ENCODE data around the gene ZNF232.
"Not testable (repeated sequence)": the region's sequence is repeated elsewhere in the genome, so short reads cannot be mapped to it uniquely, and the experiment has no call there.

Gene ZNF232

DNA sequence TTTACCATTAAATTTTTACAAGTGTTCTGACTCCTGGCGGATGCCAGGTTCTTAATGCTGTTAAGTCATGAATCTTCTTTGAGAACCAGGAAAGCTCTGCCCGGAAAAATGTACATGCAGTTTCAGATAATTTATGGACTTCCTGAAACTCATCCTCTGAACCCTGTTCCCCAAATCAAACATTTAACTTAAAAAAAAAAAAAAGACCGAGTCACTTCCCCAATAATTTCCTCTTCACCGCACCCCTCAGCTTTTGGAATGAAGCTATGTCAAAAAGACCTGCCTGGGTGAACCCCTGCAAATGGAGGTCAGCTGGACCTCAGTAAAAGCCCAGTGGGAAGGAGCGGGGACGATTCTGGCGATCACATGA, 15.0 kb downstream of the ZNF232 start:
- Histone ChIP-seq H3K4me3 (peak overlapping the region; percentile 31; the same call in 1 of the 2 replicates), H3K9ac (no peak overlapping the region)

DNA sequence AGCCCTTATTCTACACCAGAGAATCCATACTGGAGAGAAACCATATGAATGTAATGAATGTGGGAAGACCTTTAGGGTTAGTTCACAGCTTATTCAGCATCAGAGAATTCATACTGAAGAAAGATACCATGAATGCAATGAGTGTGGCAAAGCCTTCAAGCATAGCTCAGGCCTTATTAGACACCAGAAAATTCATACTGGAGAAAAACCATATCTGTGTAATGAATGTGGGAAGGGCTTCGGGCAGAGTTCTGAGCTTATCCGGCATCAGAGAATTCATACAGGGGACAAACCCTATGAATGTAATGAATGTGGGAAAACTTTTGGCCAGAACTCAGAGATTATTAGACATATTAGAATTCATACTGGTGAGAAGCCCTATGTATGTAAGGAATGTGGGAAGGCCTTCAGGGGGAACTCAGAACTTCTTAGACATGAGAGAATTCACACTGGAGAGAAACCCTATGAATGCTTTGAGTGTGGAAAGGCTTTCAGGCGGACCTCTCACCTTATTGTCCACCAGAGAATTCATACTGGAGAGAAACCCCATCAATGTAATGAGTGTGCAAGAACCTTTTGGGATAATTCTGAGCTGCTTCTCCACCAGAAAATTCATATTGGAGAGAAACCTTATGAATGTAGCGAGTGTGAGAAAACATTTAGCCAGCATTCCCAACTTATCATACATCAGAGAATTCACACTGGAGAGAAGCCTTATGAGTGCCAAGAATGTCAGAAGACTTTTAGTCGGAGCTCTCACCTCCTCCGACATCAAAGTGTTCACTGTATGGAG, 19.3 kb downstream of the ZNF232 start:
- no peaks in the 10 kb centered on the region for H3K27me3 ChIP-seq
- no peak overlapping the region for H3K9ac ChIP-seq
- peaks cover 100% of the 10 kb centered on the region for H3K9me3 ChIP-seq
- no peak overlapping the region for H3K27ac ChIP-seq
- H3K36me3 ChIP-seq: peaks cover 88% of the 10 kb centered on the region
- no peaks in the 10 kb centered on the region for H4K20me1 ChIP-seq
- no peak overlapping the region for H3K4me2 ChIP-seq
- peak overlapping the region; percentile 23; the same call in 1 of the 2 replicates for H3K4me3 ChIP-seq
- TF ChIP-seq Cebpa-rat (IDR thresholded peaks at IDR 0.05): no peak
- H3K4me1 ChIP-seq: no peaks in the 10 kb centered on the region

More for the DNA sequence above, 15.0 kb downstream of the ZNF232 start:
- no peaks in the 10 kb centered on the region for H4K20me1 ChIP-seq
- H3K36me3 ChIP-seq: peaks cover 50% of the 10 kb centered on the region
- 0 out of 2 replicates have a peak, but pooled peaks cover 7% of the 10 kb centered on the region for H3K4me1 ChIP-seq
- H3K27me3 ChIP-seq: no peaks in the 10 kb centered on the region
- peaks cover 78% of the 10 kb centered on the region for H3K9me3 ChIP-seq
- no peak overlapping the region for H3K27ac ChIP-seq
- TF ChIP-seq Cebpa-rat (IDR thresholded peaks at IDR 0.05): no peak
- H3K4me2 ChIP-seq: no peak overlapping the region

DNA sequence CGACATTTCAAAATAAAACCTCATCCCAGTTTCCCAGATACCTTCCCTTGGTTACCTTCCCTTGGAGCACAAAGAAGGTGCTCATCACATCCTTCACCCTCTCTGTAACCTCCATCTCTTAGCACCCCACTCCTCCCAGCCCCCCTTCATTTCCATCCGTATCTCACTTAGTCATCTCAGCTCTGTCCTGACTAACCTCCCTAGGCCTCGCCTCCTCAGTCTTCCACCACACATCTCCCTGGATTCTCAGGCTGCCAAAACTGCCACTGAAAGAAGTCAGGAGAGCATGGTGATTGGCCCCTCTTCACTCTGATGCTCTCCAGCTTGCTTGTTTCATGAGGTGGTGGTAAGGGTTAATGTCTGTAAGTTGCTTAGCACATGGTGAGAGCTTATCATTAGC, 31.1 kb downstream of the ZNF232 start:
- H4K20me1 ChIP-seq: no peaks in the 10 kb centered on the region
- peaks cover 30% of the 10 kb centered on the region for H3K36me3 ChIP-seq
- no peak for TF ChIP-seq Cebpa-rat (IDR thresholded peaks at IDR 0.05)
- no peak overlapping the region for H3K9ac ChIP-seq
- H3K9me3 ChIP-seq: peaks cover 48% of the 10 kb centered on the region
- H3K4me3 ChIP-seq: no peak overlapping the region
- no peak overlapping the region for H3K4me2 ChIP-seq
- no peak overlapping the region for H3K27ac ChIP-seq
- H3K27me3 ChIP-seq: no peaks in the 10 kb centered on the region
- peaks cover 24% of the 10 kb centered on the region for H3K4me1 ChIP-seq

DNA sequence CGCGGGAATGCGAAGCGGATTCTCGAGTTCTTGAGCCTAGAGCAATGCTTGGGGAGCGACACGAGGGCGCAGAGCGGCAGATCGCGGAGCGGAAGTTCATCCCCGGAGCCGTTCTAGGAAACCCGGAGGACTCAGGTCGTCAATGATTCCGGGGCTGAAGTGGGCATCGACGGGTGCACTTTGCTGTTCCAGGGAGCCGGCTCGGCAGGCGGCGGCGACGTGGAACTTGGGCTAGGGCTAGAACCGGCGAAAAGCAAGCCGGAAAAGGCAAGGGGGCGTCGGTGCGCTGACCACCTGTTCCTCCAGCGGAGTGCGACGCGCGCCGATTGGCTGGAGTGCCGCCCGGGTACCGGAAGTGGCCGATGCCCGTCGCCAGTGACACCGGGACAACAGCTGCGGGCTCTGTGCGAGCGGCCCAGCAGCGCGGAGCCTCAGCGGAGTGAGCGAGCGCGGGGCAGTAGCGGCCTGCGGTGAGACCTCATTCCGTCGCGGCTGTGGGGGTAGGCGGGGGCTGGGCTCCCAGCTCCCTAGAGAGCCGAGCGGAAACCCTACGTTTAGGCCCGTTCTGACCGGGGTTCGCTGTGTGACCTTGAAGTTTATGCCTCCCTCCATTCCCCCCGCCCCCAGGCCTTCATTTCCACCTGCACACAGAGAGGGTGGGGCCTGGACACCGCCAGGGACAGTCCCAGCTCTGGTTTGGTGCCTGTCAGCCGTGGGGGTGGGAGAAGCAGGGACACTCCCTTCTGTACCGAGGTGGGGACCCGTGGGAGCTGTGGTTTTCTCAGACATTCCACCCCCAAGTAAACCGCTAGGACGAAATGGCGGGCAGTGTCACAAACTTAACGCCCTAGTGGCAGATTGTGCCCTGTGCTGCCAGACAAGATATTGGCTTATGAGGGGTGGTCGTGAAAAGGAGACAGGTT, 33.3 kb downstream of the ZNF232 start, which contains the start of gene ZFP3:
Gene ZFP3 (plus strand): TSS at position 362 of the 923 bp plus-strand sequence. CDS start 13,038 bp downstream, outside the sequence.
- peak within 1 kb of the TSS; percentile 92 for H3K4me2 ChIP-seq
- H3K9me3 ChIP-seq: peaks cover 27% of the 10 kb centered on the region
- H3K36me3 ChIP-seq: peaks cover 17% of the 10 kb centered on the region
- no peak for TF ChIP-seq Cebpa-rat (IDR thresholded peaks at IDR 0.05)
- peak within 1 kb of the TSS; percentile 73 for H3K4me3 ChIP-seq
- H3K9ac ChIP-seq: peak within 1 kb of the TSS; percentile 74
- peak within 1 kb of the TSS; percentile 77 for H3K27ac ChIP-seq
- no peaks in the 10 kb centered on the region for H4K20me1 ChIP-seq
- H3K27me3 ChIP-seq: no peaks in the 10 kb centered on the region
- peaks cover 24% of the 10 kb centered on the region for H3K4me1 ChIP-seq

DNA sequence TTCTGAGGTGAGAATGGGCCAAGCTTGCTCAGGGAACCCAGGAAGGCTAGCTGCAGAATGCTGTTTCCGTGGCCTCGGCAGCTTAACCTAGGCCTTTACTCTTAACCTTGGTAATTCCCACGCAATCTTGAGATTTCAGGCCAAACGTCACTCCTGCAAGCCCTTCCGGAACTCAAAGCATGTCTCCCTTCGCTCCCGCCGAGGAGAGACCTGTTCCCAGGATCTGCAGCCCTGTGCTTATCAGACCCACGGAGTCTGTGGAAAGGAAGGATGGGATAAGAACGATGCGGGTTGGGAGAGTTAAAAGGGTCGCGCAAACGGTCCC, 33.9 kb downstream of the ZNF232 start:
- Histone ChIP-seq H3K27ac (peak overlapping the region; percentile 77), H3K4me3 (peak overlapping the region; percentile 73)

DNA sequence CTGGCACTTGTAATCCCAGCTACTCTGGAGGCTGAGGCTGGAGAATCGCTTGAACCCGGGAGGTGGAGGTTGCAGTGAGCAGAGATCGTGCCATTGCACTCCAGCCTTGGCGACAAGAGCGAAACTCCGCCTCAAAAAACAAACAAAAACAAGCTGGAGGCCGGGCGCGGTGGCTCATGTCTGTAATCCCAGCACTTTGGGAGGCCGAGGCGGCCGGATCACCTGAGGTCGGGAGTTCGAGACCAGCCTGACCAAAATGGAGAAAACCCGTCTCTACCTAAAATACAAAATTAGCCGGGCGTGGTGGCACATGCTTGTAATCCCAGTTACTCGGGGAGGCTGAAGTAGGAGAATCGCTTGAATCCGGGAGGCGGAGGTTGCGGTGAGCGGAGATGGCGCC, 34.4 kb downstream of the ZNF232 start:
- not testable (repeated sequence) for H4K20me1 ChIP-seq, H3K36me3 ChIP-seq, H3K9ac ChIP-seq, H3K27ac ChIP-seq, H3K27me3 ChIP-seq
- Histone ChIP-seq H3K9me3 (peaks cover 16% of the 10 kb centered on the region), H3K4me3 (peak overlapping the region; percentile 73; the same call in 1 of the 2 replicates), H3K4me1 (peaks cover 24% of the 10 kb centered on the region), H3K4me2 (peak overlapping the region; percentile 92)

More for the DNA sequence above, 33.9 kb downstream of the ZNF232 start:
- no peaks in the 10 kb centered on the region for H3K27me3 ChIP-seq
- peaks cover 10% of the 10 kb centered on the region; the same call in 1 of the 2 replicates for H3K36me3 ChIP-seq
- peak overlapping the region; percentile 74 for H3K9ac ChIP-seq
- TF ChIP-seq Cebpa-rat (IDR thresholded peaks at IDR 0.05): no peak
- H4K20me1 ChIP-seq: no peaks in the 10 kb centered on the region
- H3K9me3 ChIP-seq: peaks cover 20% of the 10 kb centered on the region
- H3K4me2 ChIP-seq: peak overlapping the region; percentile 92
- peaks cover 24% of the 10 kb centered on the region for H3K4me1 ChIP-seq

DNA sequence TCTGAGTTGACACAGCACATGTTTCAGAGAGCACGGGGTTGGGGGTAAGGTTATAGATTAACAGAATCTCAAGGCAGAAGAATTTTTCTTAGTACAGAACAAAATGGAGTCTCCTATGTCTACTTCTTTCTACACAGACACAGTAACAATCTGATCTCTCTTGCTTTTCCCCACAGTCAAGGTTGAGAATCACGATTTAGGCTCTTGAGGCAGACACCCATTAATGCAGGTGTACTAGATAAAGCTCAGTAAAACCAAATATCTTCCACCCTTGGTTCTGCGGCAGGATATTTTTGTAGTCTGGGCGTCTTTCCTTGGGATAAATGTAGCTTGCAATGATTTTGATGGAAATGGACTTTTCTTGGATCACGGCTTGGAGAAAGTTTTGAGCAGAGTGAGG, 36.2 kb downstream of the ZNF232 start:
- not testable (repeated sequence) for H3K27ac ChIP-seq, H3K27me3 ChIP-seq, H3K36me3 ChIP-seq, H3K9me3 ChIP-seq, H3K4me2 ChIP-seq, H4K20me1 ChIP-seq, H3K4me3 ChIP-seq, H3K9ac ChIP-seq
- peaks cover 24% of the 10 kb centered on the region for H3K4me1 ChIP-seq

DNA sequence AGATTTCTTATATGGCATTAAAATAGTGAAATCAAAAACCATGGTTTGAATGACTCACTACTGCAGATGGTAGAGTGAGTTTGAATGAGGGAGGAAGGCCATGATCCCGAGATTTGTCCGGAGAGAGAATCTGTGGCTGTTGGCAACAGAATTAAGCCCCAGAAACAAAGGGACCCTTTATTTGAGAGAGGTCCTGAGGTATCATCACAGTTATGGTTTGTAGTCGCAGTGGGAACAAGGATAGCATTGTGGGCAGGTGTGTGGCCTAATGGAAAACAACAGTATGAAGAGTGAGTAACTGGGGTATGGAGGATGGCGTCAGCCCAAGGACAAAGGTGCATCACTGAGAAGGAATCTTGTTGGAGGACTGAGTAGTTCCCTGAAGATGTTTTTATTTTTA, 42.0 kb downstream of the ZNF232 start:
- H3K27me3 ChIP-seq: no peaks in the 10 kb centered on the region
- H3K27ac ChIP-seq: no peak overlapping the region
- no peak overlapping the region for H3K4me3 ChIP-seq
- H3K9me3 ChIP-seq: no peaks in the 10 kb centered on the region
- H3K4me1 ChIP-seq: no peaks in the 10 kb centered on the region
- no peak overlapping the region for H3K4me2 ChIP-seq
- H4K20me1 ChIP-seq: no peaks in the 10 kb centered on the region
- no peaks in the 10 kb centered on the region for H3K36me3 ChIP-seq
- H3K9ac ChIP-seq: no peak overlapping the region
- TF ChIP-seq Cebpa-rat (IDR thresholded peaks at IDR 0.05): no peak

DNA sequence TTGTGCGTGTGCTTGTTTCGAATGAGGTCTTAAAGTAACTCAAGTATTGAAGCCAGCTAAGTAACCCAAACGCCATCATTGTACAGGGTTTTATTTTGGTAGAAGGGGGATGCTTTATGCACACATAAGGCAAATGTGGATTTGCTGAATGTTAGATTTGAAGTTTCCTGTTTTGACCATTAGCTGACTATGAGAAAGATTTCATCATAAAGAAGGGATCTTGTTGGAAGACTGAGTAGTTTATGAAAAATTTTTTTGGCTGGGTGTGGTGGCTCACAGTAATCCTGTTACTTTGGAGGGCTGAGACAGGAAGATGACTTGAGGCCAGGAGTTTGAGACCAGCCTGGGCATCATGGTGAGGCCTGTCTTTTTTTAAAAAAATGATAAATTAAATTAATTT, 43.4 kb downstream of the ZNF232 start:
- Histone ChIP-seq H3K27ac (no peak overlapping the region), H3K36me3 (no peaks in the 10 kb centered on the region), H3K9ac (no peak overlapping the region), H4K20me1 (no peaks in the 10 kb centered on the region), H3K4me2 (no peak overlapping the region), H3K4me3 (no peak overlapping the region), H3K9me3 (no peaks in the 10 kb centered on the region), H3K27me3 (no peaks in the 10 kb centered on the region), H3K4me1 (no peaks in the 10 kb centered on the region)
- TF ChIP-seq Cebpa-rat (IDR thresholded peaks at IDR 0.05): no peak

DNA sequence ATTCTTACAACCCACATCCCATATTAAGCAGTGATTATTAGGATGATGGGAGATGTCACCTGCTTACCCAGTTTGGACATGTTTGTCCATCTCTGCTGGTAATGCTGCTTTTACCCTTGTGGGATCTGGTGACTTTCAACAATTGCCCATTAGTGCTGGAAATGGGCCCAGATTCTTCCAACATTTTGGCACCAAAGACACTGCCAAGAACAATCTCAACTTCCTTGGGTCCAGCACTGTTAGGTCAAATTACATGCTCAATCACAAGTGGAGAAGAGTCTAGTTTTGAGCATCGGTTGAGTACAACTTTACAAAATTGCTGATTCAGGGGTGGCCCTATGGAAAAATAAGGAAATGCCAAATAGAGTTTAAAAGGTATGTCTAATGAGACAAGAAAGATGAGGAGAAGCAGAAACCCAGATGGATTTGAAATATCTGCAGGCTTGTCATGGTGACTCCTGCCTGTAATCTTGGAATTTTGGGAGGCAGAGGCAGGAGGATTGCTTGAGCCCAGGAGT, 46.4 kb downstream of the ZNF232 start:
- Histone ChIP-seq H3K9me3 (no peaks in the 10 kb centered on the region), H3K4me2 (no peak overlapping the region), H3K36me3 (no peaks in the 10 kb centered on the region), H3K9ac (no peak overlapping the region), H3K27me3 (no peaks in the 10 kb centered on the region), H3K27ac (no peak overlapping the region), H4K20me1 (no peaks in the 10 kb centered on the region), H3K4me1 (no peaks in the 10 kb centered on the region), H3K4me3 (no peak overlapping the region)
- TF ChIP-seq Cebpa-rat (IDR thresholded peaks at IDR 0.05): no peak
